HG02571 (cell line): ENCODE results near the gene FAM234A.

Experiments
- ATAC-seq: cut with Tn5 transposase; IDR thresholded peaks from one replicate; pipeline ENCODE4 v1.9.1; 2021; ENCODE audit warnings: mild to moderate bottlenecking, moderate library complexity; ENCODE audit not compliant: unreplicated experiment

The FAM234A gene

GRCh38 chr16:280552-280951 lies 45.9 kb downstream of the FAM234A start, which contains the start of gene ARHGDIG:
ARHGDIG (plus strand) TSS chr16:280591; CDS start chr16:280681, 90 bp downstream.
- ATAC-seq = no peak

DNA sequence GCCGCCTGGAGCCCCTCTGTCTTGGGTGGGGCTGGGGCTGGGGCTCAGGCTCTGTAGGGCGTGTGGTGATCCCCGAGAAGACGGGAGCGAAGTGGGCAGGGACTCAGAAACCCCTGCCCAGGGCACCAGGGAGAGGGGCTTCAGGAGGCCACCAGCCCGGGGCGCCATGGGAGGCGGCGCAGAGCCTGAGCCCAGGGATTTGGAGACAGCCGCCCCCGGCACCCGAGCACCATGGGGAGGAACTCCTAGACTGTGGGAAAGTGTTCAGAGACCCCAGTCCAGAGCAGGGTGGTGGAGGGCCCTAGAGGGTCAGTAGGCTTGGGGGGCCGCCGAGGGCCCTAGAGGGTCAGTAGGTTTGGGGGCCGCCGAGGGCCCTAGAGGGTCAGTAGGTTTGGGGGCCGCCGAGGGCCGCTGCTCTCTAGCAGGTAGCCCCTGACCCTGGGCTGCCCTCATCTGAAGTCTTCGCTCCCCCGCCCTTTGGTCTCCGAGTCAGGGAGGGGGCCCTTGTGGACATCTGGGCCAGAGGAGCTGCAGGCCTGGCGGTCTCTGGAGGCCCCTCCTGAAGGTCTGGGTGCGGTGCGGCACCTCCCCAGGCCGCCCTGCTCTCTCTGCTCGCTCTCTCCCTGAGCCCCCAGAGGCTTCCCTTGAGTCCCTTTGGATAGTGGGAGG lies 46.5 kb downstream of the FAM234A start:
- no peak for ATAC-seq

- ATAC-seq = no peak
Observed at GRCh38 chr16:281660-282255, 47.1 kb downstream of the FAM234A start.

- no peak for ATAC-seq
Observed at GRCh38 chr16:282491-282890, 47.9 kb downstream of the FAM234A start.

GRCh38 chr16:283033-283805 lies 48.6 kb downstream of the FAM234A start, which contains the start of gene PDIA2:
PDIA2 (plus strand) TSS chr16:283164; CDS start chr16:283170, 6 bp downstream.
- no peak for ATAC-seq

GRCh38 chr16:284204-285120 lies 49.8 kb downstream of the FAM234A start:
- no peak for ATAC-seq

DNA sequence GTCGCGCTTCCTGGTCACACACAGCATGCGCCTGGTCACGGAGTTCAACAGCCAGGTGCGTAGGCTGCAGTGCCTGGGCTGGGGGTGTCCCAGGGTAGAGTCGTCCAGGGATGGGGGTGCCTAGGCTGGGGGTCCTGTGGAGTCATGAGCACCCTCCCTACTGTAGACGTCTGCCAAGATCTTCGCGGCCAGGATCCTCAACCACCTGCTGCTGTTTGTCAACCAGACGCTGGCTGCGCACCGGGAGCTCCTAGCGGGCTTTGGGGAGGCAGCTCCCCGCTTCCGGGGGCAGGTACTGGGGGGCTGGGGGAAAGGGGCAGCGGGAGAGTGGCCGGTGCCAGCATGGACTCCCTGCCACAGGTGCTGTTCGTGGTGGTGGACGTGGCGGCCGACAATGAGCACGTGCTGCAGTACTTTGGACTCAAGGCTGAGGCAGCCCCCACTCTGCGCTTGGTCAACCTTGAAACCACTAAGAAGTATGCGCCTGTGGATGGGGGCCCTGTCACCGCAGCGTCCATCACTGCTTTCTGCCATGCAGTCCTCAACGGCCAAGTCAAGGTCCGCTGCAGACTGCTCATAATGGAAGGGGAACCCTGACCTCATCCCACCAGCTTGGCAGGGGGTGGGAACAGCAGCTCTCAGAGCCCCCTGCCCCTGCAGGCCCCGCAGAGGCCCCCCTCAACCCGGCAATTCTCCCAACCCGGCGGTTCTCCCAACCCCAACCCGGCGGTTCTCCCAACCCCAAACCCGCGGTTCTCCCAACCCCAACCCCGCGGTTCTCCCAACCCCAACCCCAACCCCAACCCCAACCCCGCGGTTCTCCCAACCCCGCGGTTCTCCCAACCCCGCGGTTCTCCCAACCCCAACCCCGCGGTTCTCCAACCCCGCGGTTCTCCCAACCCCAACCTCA lies 50.8 kb downstream of the FAM234A start:
- no peak for ATAC-seq

DNA sequence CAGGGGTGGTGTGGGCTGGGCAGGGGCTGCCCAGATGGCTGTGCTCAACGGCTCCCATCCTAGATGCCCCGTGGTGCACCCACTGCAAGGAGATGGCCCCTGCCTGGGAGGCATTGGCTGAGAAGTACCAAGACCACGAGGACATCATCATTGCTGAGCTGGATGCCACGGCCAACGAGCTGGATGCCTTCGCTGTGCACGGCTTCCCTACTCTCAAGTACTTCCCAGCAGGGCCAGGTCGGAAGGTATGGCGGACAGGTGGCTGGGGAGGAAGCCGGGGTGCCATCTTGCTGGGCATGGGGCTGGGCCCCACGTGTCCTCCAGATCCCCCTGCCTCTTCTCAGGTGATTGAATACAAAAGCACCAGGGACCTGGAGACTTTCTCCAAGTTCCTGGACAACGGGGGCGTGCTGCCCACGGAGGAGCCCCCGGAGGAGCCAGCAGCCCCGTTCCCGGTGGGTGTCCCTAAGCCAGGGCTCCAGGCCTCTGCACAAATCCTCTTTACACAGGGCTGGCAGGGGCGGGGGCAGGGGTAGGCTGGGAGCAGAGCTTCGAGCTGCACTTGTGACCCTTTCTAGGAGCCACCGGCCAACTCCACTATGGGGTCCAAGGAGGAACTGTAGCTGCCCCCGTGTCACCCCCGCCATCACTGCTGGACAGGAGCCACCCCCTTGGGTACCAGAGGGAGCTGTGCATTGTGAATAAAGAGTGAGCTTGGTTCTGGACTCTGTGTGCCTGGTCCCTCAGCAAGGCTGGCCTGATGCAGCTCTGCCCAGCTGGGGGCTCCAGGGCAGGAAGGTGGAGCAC lies 52.1 kb downstream of the FAM234A start:
- no peak for ATAC-seq

GRCh38 chr16:287298-287811 lies 52.7 kb downstream of the FAM234A start:
- no peak for ATAC-seq

- ATAC-seq = no peak
Observed at GRCh38 chr16:287981-288920, 53.6 kb downstream of the FAM234A start.

DNA sequence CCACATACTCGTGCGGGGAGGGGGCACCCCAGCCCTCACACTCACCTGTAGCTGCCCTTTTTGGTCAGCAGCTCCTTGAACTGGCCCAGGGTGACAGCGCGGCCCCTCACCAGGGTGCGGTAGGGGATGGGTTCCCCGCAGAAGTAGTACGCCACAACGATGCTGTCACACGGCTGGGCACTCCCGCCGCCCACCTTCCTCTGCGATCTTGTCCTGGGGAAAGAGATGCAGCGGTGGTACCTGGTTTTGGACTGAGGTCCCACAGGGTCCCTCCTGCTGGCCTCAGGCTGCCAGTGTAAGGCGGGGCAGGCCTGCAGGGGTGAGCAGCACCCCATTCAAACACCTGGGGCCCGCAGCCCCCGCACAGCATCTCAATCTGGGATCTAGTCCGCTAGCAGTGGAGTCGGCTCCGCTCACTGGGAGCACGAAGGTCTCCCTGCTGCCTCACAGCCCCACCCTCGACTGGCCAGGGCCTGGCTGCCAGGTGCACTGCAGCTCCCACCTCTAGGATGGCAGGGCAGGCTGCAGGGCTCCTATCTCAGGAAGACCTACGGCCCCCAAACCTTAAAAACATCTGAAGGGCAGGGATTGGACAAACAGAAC lies 54.9 kb downstream of the FAM234A start:
- ATAC-seq = no peak

DNA sequence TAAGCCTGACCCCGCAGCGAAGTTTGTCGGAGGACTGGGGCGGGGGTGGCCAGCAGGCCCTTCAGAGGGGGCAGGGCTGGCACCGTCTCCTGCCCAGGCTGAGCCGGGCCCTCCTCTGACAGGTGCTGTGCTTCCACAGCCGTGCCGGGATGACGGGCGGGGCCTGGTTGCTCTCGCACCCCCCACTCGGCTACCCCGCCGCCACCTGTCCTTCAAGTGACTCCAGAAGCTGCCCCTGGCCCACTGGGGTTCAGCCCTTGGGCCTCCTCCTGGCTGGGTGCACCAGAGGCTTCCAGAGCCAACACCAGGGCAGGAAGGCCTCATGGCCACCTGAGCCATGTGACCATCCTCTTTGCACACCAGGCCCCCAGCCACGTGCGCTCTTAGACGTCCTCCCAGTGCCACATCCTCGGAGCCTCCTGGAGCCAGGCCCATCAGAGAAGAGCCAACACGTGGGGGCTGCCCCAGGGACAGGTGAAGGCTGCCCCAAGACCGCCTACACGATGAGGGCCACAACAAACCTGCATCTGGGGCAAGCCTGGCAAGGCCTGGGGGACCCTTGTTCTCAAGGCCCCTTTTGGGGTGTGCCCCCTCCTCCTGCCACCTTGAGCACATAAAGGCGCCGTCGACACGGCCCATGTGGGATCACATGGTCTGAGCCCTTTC lies 55.5 kb downstream of the FAM234A start:
- no peak for ATAC-seq

- ATAC-seq = no peak
Observed at GRCh38 chr16:290681-291405, 56.2 kb downstream of the FAM234A start.

DNA sequence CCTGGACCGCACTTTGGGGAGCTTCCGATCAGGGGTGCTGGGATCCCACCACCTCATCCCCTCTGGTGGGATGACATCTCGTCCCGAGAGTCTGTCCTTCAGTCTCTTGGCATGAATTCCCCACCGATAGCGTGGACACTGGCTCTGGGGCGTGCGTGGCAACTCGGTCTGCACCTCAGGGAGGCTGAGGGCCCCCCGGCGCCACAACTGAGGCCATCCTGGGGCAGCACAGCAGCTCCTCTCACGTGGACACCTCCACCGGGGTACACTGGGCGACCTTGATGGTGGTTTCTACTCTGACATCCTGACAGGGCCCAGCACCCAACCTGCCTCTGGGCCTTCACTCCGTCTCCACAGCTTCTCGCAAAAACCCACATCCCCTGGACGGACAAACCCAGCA lies 56.9 kb downstream of the FAM234A start:
- no peak for ATAC-seq

GRCh38 chr16:293043-293775 lies 58.6 kb downstream of the FAM234A start:
- no peak for ATAC-seq
